Heart right ventricle (tissue), 16 donors: ENCODE results near the gene ROR2. TPM values are rescaled to one million over a fixed set of nuclear protein-coding genes. Genes with fewer than 3 reads are reported as not detected.

Source experiments
- ATAC-seq, 8 donors: fragments of 200-7000 bp; cut with Tn5 transposase; one replicate each; pipeline ENCODE4 v1.9.1; 2020; ENCODE audit warnings: mild to moderate bottlenecking in 8 of 8, moderate library complexity in 8 of 8, moderate number of reproducible peaks in 1 of 8
- DNase-seq, 2 donors: peaks; one replicate each; pipeline ENCODE4 v3.0.0-alpha.2; 2020
- H3K27ac ChIP-seq, 10 donors: fragments of 200-600 bp; sonication (generic) in 2 of 10; one replicate each; pipeline versions ENCODE4 v1.5.0 to v1.8.0; 2020 to 2022; ENCODE audit warnings: mild to moderate bottlenecking in 3 of 10
- H3K27me3 ChIP-seq, 7 donors: fragments of 200-600 bp; one replicate each; pipeline ENCODE4 v1.8.0; 2021 to 2022; ENCODE audit warnings: mild to moderate bottlenecking in 2 of 7
- H3K36me3 ChIP-seq, 9 donors: fragments of 200-600 bp; sonication (generic) in 1 of 9; one replicate each; pipeline versions ENCODE4 v1.5.0 to v1.8.0; 2020 to 2022; ENCODE audit warnings: mild to moderate bottlenecking in 2 of 9
- H3K4me1 ChIP-seq, 9 donors: fragments of 200-600 bp; sonication (generic) in 1 of 9; one replicate each; pipeline versions ENCODE4 v1.5.0 to v1.8.0; 2020 to 2022; ENCODE audit warnings: mild to moderate bottlenecking in 4 of 9
- H3K4me3 ChIP-seq, 10 donors: fragments of 200-600 bp; sonication (generic) in 2 of 10; one replicate each; pipeline versions ENCODE4 v1.5.0 to v1.8.0; 2020 to 2022; ENCODE audit warnings: mild to moderate bottlenecking in 7 of 10, moderate library complexity in 2 of 10
- H3K9me3 ChIP-seq, 11 donors: fragments of 200-600 bp in 10 of 11; sonication (generic) in 2 of 11; one replicate each; pipeline versions ENCODE4 v1.5.0 to v1.8.0; 2013 to 2022; ENCODE audit warnings: mild to moderate bottlenecking in 2 of 11, control low read depth in 1 of 11, moderate library complexity in 1 of 11
- WGBS, 2 donors: extraction: QIAGEN DNeasy Blood & Tissue Kit; methylation state at CpG; one replicate each; pipeline ENCODE4 v1.1.7; 2013; ENCODE audit warnings: inconsistent platforms in 1 of 2; 5-methylcytosine and 5-hydroxymethylcytosine counted together
- intact Hi-C, 10 donors: fragments of 100-400 bp; cut with DNase I; formaldehyde crosslinking; loops; one replicate each; pipeline versions ENCODE4 v1.11.1 to v1.14.2; 2022
- polyA plus RNA-seq, 2 donors: library from polyadenylated mRNA; stranded (reverse); fragments of 200-250 nt; gene quantifications; one replicate each; pipeline ENCODE4 v1.2.3, GENCODE V29; 2013
- total RNA-seq, 10 donors: library from RNA; stranded (reverse); fragmentation: NEBNext Ultra II Directional in 3 of 10; extraction: Animal tissue kit (Norgen Biotek cat#: 25700) in 3 of 10; gene quantifications; one replicate each; pipeline versions ENCODE4 v1.2.1 to v1.2.4, GENCODE V29; 2021 to 2023
- TF ChIP-seq, protein P1 (sequence below), 9 donors: fragments of 200-600 bp; sonication (generic) in 2 of 9; IDR thresholded peaks; one replicate each; pipeline versions ENCODE4 v1.5.0 to v1.8.0; 2021 to 2022; ENCODE audit warnings: antibody characterized with exemption in 9 of 9, mild to moderate bottlenecking in 5 of 9, moderate library complexity in 1 of 9
- donor health status: Arrhythmogenic right ventricular cardiomyopathy.
- donor health status: ischemic (EF 13 %, LVEDD 7.1; RV severe dilation, severe dysfunction).
- donor health status: healthy with polysubstance abuse.
- donor health status: DM: no; HTN: yes; CAD: no.
- donor health status: DM: no; HTN: no; CAD: no.
- donor health status: ischemic (EF 25% LVEDD 6.9; RV normal size, moderate dysfunction).
- donor health status: ischemic (EF 25% LVEDD 5.7; RV mildly dilated, moderate dysfunction).
- donor health status: healthy.
- donor health status: DM: yes; HTN: yes; CAD: no.
- donor health status: Ischemic cardiomyopathy.
- donor health status: ischemic (EF 35%, LVEDD 5.7; RV mildly dilated, moderate dysfunction).
- donor health status: nonischemic (EF 11% LVEDD 7.7; RV severe dilation, severe dysfunction).
- donor health status: DM: yes; HTN: yes; CAD: no.
- donor health status: PGD.
- donor health status: ischemic (EF 29% LVEDD 5.4; RV normal size, mild dysfunction).
- donor health status: nonischemic (EF 23%, LVEDD 6.1; RV moderate dilation, normal function).

ROR2 gene
- total and polyA plus RNA-seq, 12 donors = 0.11 to 1.4 (median 0.47) TPM

DNA sequence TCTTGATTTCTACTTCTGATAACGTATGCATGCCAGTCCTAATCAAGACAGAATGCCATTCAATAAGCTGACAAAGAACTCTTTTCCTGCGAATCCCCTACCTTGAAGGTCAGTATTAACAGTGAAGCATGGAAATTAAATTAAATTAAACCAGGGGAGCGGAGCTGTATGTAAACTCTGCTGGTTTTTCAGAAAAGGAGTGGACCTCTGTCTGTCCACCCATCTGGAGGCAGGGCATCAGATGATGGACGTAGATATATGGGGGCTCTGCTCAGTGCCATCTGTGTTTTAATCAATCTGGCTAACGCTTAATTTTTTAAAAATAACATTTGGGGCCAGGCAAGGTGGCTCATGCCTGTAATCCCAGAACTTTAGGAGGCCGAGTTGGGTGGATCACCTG, 101.9 kb downstream of the ROR2 start:
- ATAC-seq = no peak
- WGBS, 2 donors = 86 to 91% methylated on average over 6 of the region's 6 CpGs
- TF ChIP-seq, protein P1, sequence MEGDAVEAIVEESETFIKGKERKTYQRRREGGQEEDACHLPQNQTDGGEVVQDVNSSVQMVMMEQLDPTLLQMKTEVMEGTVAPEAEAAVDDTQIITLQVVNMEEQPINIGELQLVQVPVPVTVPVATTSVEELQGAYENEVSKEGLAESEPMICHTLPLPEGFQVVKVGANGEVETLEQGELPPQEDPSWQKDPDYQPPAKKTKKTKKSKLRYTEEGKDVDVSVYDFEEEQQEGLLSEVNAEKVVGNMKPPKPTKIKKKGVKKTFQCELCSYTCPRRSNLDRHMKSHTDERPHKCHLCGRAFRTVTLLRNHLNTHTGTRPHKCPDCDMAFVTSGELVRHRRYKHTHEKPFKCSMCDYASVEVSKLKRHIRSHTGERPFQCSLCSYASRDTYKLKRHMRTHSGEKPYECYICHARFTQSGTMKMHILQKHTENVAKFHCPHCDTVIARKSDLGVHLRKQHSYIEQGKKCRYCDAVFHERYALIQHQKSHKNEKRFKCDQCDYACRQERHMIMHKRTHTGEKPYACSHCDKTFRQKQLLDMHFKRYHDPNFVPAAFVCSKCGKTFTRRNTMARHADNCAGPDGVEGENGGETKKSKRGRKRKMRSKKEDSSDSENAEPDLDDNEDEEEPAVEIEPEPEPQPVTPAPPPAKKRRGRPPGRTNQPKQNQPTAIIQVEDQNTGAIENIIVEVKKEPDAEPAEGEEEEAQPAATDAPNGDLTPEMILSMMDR (IDR thresholded peaks at IDR 0.05) = no peak
- no peak for DNase-seq
- Histone ChIP-seq H3K27ac (no peak overlapping the region), H3K9me3 (no peaks in the 10 kb centered on the region), H3K36me3 (no peaks in the 10 kb centered on the region), H3K4me3 (no peak overlapping the region), H3K27me3 (peaks cover 0 to 13% (median 0%) of the 10 kb centered on the region in 7 donors), H3K4me1 (peaks cover 0 to 14% (median 2%) of the 10 kb centered on the region in 9 donors)
- intact Hi-C loops = loop anchor here in 1 of 10 donors (10.0 kb wide), 1 partner anchor 97 kb away; no protein-coding TSS in a partner anchor

- Histone ChIP-seq H3K4me3 (no peak overlapping the region), H3K27ac (no peak overlapping the region), H3K9me3 (no peaks in the 10 kb centered on the region), H3K36me3 (no peaks in the 10 kb centered on the region), H3K4me1 (peaks cover 0 to 14% (median 3%) of the 10 kb centered on the region in 9 donors), H3K27me3 (peaks cover 0 to 15% (median 0%) of the 10 kb centered on the region in 7 donors)
- DNase-seq (no peak), ATAC-seq (no peak)
- TF ChIP-seq, protein P1 (IDR thresholded peaks at IDR 0.05) = no peak
- intact Hi-C loops = loop anchor here in 1 of 10 donors (10.0 kb wide), 1 partner anchor 97 kb away; no protein-coding TSS in a partner anchor
- WGBS, 2 donors = 47 to 58% methylated on average over 13 of the region's 13 CpGs
Observed at GRCh38 chr9:91847581-91848091, 102.4 kb downstream of the ROR2 start.

GRCh38 chr9:91845879-91846278, 104.1 kb downstream of the ROR2 start:
- no peaks in the 10 kb centered on the region for H3K36me3 ChIP-seq
- H3K9me3 ChIP-seq = no peaks in the 10 kb centered on the region
- H3K4me1 ChIP-seq = peaks cover 0 to 14% (median 3%) of the 10 kb centered on the region in 9 donors
- no peak overlapping the region for H3K27ac ChIP-seq
- TF ChIP-seq, protein P1 (IDR thresholded peaks at IDR 0.05) = no peak
- H3K4me3 ChIP-seq = no peak overlapping the region
- DNase-seq (no peak), ATAC-seq (no peak)
- H3K27me3 ChIP-seq = peaks cover 0 to 15% (median 0%) of the 10 kb centered on the region in 7 donors
- WGBS, 2 donors = 92 to 94% methylated on average over 6 of the region's 6 CpGs
- intact Hi-C loops = loop anchor here in 1 of 10 donors (10.0 kb wide), 1 partner anchor 99 kb away; no protein-coding TSS in a partner anchor

DNA sequence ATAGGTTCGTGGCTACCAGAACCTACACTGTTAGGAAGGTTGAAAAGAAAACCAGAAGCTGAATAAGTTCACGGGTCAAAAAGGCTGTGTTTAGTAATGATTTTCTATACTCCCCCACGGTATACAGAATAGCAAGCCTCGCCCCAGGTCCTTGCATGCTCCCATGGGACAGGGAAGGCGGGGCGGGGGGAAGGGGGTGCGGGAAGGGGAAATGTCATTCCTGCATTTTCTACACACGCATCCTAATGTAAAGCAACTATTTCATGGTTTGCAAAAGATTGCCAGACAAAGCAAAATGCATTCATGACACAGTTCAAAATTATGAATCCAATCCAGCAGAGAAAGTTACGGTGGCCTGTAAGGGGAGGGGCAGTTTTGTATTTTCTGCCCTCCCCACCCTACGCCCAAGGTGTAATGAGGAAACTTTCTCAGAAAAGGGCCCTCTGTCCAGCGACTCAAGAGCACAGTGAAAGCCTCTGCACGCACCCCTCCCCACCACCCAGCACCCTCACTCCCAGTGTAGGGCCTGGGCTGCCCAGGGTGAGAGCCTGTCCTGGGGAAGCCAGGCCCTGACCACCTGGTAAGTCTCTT, 105.2 kb downstream of the ROR2 start:
- Histone ChIP-seq H3K36me3 (no peaks in the 10 kb centered on the region), H3K4me1 (peaks cover 0 to 14% (median 3%) of the 10 kb centered on the region in 9 donors), H3K4me3 (no peak overlapping the region), H3K27me3 (peaks cover 0 to 15% (median 0%) of the 10 kb centered on the region in 7 donors), H3K27ac (peak overlapping the region in 4 of 10 donors; percentile 17 to 51 (median 31)), H3K9me3 (no peaks in the 10 kb centered on the region)
- DNase-seq = no peak
- TF ChIP-seq, protein P1 (IDR thresholded peaks at IDR 0.05) = no peak
- WGBS, 2 donors = 72 to 83% methylated on average over 12 of the region's 12 CpGs
- intact Hi-C loops = loop anchor here in 1 of 10 donors (10.0 kb wide), 1 partner anchor 100 kb away; no protein-coding TSS in a partner anchor
- ATAC-seq = no peak
